Gastroesophageal sphincter (tissue), 3 donors: ENCODE measurements around the gene RBM4B.

Experiments used
- EP300 ChIP-seq: sonication (generic); formaldehyde crosslinking; IDR thresholded peaks from one replicate; pipeline ENCODE4 v1.6.1; 2017; ENCODE audit warnings: antibody characterized with exemption, mild to moderate bottlenecking
- POLR2A ChIP-seq, 2 donors: fragments of 450-650 bp; IDR thresholded peaks; one replicate each; pipeline ENCODE4 v1.6.1; 2017; ENCODE audit warnings: antibody characterized with exemption in 2 of 2, mild to moderate bottlenecking in 2 of 2, moderate library complexity in 1 of 2
- POLR2AphosphoS5 ChIP-seq: sonication (generic); formaldehyde crosslinking; IDR thresholded peaks from one replicate; pipeline ENCODE4 v1.6.1; 2017; ENCODE audit warnings: antibody characterized with exemption
- TF ChIP-seq, protein P1 (sequence below), 4 experiments: fragments of 200-600 bp in 2 of 4; fragments of 450-650 bp in 2 of 4; sonication (generic) in 1 of 4; IDR thresholded peaks; one replicate each; pipeline ENCODE4 v1.5.1; 2017 to 2019; ENCODE audit warnings: antibody characterized with exemption in 4 of 4, mild to moderate bottlenecking in 2 of 4, moderate library complexity in 2 of 4

DNA sequence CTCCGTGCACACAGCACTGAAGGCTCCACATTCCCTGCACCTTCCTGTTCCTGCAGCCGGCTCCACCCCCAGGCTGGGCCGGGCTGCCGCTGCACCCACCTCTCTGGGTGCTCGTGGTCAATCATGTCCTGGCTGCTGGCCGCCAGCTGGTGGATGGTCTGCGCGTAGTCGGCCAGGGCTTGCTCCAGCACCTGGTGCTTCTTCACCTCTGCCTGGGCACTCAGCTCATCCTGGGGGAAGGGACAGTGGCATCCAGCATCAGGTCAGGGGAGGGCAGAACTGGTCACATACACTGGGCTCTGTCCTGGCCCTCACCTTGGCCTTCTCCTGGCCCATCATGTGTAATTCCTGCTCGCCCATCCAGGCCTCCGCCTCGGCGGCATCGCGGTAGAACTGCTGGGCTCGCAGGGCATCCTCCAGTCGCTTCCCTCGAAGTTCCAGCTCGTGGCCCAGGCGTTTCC, 15.2 kb upstream of the RBM4B start:
- TF ChIP-seq, protein P1, sequence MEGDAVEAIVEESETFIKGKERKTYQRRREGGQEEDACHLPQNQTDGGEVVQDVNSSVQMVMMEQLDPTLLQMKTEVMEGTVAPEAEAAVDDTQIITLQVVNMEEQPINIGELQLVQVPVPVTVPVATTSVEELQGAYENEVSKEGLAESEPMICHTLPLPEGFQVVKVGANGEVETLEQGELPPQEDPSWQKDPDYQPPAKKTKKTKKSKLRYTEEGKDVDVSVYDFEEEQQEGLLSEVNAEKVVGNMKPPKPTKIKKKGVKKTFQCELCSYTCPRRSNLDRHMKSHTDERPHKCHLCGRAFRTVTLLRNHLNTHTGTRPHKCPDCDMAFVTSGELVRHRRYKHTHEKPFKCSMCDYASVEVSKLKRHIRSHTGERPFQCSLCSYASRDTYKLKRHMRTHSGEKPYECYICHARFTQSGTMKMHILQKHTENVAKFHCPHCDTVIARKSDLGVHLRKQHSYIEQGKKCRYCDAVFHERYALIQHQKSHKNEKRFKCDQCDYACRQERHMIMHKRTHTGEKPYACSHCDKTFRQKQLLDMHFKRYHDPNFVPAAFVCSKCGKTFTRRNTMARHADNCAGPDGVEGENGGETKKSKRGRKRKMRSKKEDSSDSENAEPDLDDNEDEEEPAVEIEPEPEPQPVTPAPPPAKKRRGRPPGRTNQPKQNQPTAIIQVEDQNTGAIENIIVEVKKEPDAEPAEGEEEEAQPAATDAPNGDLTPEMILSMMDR (IDR thresholded peaks at IDR 0.05) = no peak
- TF ChIP-seq POLR2AphosphoS5 (no peak), EP300 (no peak), POLR2A (IDR thresholded peaks at IDR 0.05) (no peak)
